ENCODE results near the gene LY6G5B. TPM values are rescaled to one million over a fixed set of nuclear protein-coding genes. Genes with fewer than 3 reads are reported as not detected.

The LY6G5B gene
- total RNA-seq, 2 donors from 2014 or later: 1.8 to 13.0 TPM

- Histone ChIP-seq H3K27me3 (replicated peaks; ENCODE audit: insufficient read depth) (no peaks in the 10 kb centered on the region), H3K27ac (no peak overlapping the region), H3K9me3 (no peaks in the 10 kb centered on the region), H3K4me1 (replicated peaks) (peaks cover 7% of the 10 kb centered on the region), H3K4me3 (no peak overlapping the region), H3K36me3 (no peaks in the 10 kb centered on the region)
- no peak for TF ChIP-seq POLR2A (IDR thresholded peaks at IDR 0.05)
- no peak for TF ChIP-seq CTCF (IDR thresholded peaks at IDR 0.05)
- no peak for TF ChIP-seq POLR2AphosphoS5 (IDR thresholded peaks at IDR 0.05)
- intact Hi-C loops (cut with DNase I): no loop called here
- DNase-seq (ENCODE audit: low spot score): no peak
- 93% methylated on average over 3 of the region's 3 CpGs for WGBS
Observed at GRCh38 chr6:31722173-31722572, 52.4 kb downstream of the LY6G5B start.

Small RNA genes within 50 kb of the gene (microRNA-seq; reads per million reads assigned to microRNA genes)
- 0.92 reads per million, percentile 7 among the genes with 10 or more reads in this experiment for gene MIR4646
- gene MIR6832: 0.25 reads per million

Small RNA genes within 50 kb of the gene (small RNA-seq; reads per million reads assigned to genes)
- gene LY6G6D (0 reads per million in 2 donors), gene MIR4646 (0 reads per million in 2 donors), gene MIR6832 (0 to 0.10 reads per million in 2 donors), gene RF00019 (0 reads per million in 2 donors), gene SNORA38 (6.6 to 11.1 reads per million in 2 donors)

Other genes with a start within 250 kb of the LY6G5B start
- gene MICB, start 171.8 kb upstream of the LY6G5B start, total RNA-seq: 1 to 10 TPM; 1.3 to 5.5 TPM
- not detected for gene MCCD1, start 141.0 kb upstream of the LY6G5B start, total RNA-seq
- gene DDX39B, start 128.0 kb upstream of the LY6G5B start, total RNA-seq: 100 to 1,000 TPM; 227 to 390 TPM
- gene ATP6V1G2, start 123.4 kb upstream of the LY6G5B start, total RNA-seq: under 1 TPM; 0.36 to 0.74 TPM
- gene NFKBIL1, start 122.4 kb upstream of the LY6G5B start, total RNA-seq: 10 to 100 TPM; 38.0 to 48.7 TPM
- 1 to 10 TPM in 1 of 2 donors, not detected in 1; 1.2 TPM for gene LTA, start 97.7 kb upstream of the LY6G5B start, total RNA-seq
- under 1 TPM in 1 of 2 donors, not detected in 1; 0.23 TPM for gene TNF, start 94.4 kb upstream of the LY6G5B start, total RNA-seq
- gene LTB, start 87.6 kb upstream of the LY6G5B start, total RNA-seq: under 1 TPM in 1 of 2 donors, not detected in 1; 0.97 TPM
- gene LST1, start 83.7 kb upstream of the LY6G5B start, total RNA-seq: 1 to 10 TPM in 1 of 2 donors, not detected in 1; 3.1 TPM
- gene NCR3, start 77.0 kb upstream of the LY6G5B start, total RNA-seq: not detected
- 10 to 100 TPM; 11.1 to 14.6 TPM for gene AIF1, start 54.7 kb upstream of the LY6G5B start, total RNA-seq
- gene PRRC2A, start 49.3 kb upstream of the LY6G5B start, total RNA-seq: 100 to 1,000 TPM; 129 to 247 TPM
- 100 to 1,000 TPM; 261 to 537 TPM for gene BAG6, start 17.3 kb upstream of the LY6G5B start, total RNA-seq
- gene APOM, start 14.1 kb upstream of the LY6G5B start, total RNA-seq: 1 to 10 TPM; 1.6 to 6.8 TPM
- 10 to 100 TPM; 25.5 to 30.1 TPM for gene C6orf47, start 9.2 kb upstream of the LY6G5B start, total RNA-seq
- 10 to 100 TPM; 19.7 to 28.1 TPM for gene GPANK1, start 5.0 kb upstream of the LY6G5B start, total RNA-seq
- gene CSNK2B, start 3.9 kb upstream of the LY6G5B start, total RNA-seq: 100 to 1,000 TPM; 214 to 285 TPM
- 1 to 10 TPM; 1.6 to 2.6 TPM for gene LY6G5C, start 11.1 kb downstream of the LY6G5B start, total RNA-seq
- gene ABHD16A, start 33.3 kb downstream of the LY6G5B start, total RNA-seq: 10 to 100 TPM; 78.1 to 83.6 TPM
- gene LY6G6F, start 36.9 kb downstream of the LY6G5B start, total RNA-seq: 1 to 10 TPM in 1 of 2 donors, not detected in 1; 3.7 TPM
- gene LY6G6D, start 45.4 kb downstream of the LY6G5B start, total RNA-seq: not detected
- not detected for gene LY6G6C, start 51.8 kb downstream of the LY6G5B start, total RNA-seq
- gene MPIG6B, start 53.4 kb downstream of the LY6G5B start, total RNA-seq: under 1 TPM in 1 of 2 donors, not detected in 1; 0.74 TPM
- gene DDAH2, start 59.3 kb downstream of the LY6G5B start, total RNA-seq: 10 to 100 TPM; 73.3 to 83.7 TPM
- 100 to 1,000 TPM; 224 to 331 TPM for gene CLIC1, start 66.6 kb downstream of the LY6G5B start, total RNA-seq
- 10 to 100 TPM; 10.5 to 72.4 TPM for gene MSH5, start 70.0 kb downstream of the LY6G5B start, total RNA-seq
- 10 to 100 TPM in 1 of 2 donors, 1 to 10 TPM in 1; 1.9 to 15.7 TPM for gene SAPCD1, start 92.7 kb downstream of the LY6G5B start, total RNA-seq
- 10 to 100 TPM in 1 of 2 donors, 1 to 10 TPM in 1; 2.7 to 13.0 TPM for gene VWA7, start 107.4 kb downstream of the LY6G5B start, total RNA-seq
- gene VARS1, start 125.8 kb downstream of the LY6G5B start, total RNA-seq: 10 to 100 TPM; 38.5 to 49.9 TPM
- gene LSM2, start 137.0 kb downstream of the LY6G5B start, total RNA-seq: 10 to 100 TPM; 51.9 to 52.5 TPM
- gene HSPA1L, start 145.3 kb downstream of the LY6G5B start, total RNA-seq: 1 to 10 TPM; 1.5 to 8.5 TPM
- 100 to 1,000 TPM; 230 to 440 TPM for gene HSPA1A, start 145.6 kb downstream of the LY6G5B start, total RNA-seq
- gene HSPA1B, start 157.8 kb downstream of the LY6G5B start, total RNA-seq: 100 to 1,000 TPM; 331 to 360 TPM
- gene NEU1, start 192.8 kb downstream of the LY6G5B start, total RNA-seq: 100 to 1,000 TPM in 1 of 2 donors, 10 to 100 TPM in 1; 88.4 to 117 TPM
- gene SLC44A4, start 209.0 kb downstream of the LY6G5B start, total RNA-seq: 100 to 1,000 TPM; 125 to 332 TPM
- gene EHMT2, start 227.7 kb downstream of the LY6G5B start, total RNA-seq: 10 to 100 TPM; 53.6 to 92.8 TPM
- gene ZBTB12, start 232.1 kb downstream of the LY6G5B start, total RNA-seq: 1 to 10 TPM; 3.8 to 4.1 TPM